Thoracic aorta (tissue), 2 donors: ENCODE results near the gene IWS1. TPM values are rescaled to one million over a fixed set of nuclear protein-coding genes. Genes with fewer than 3 reads are reported as not detected.

Experiments
- ATAC-seq: fragments of 150-250 bp; one replicate; pipeline ENCODE4 v1.8.0; 2017; ENCODE audit warnings: low read depth; ENCODE audit not compliant: insufficient number of reproducible peaks, low FRiP score
- DNase-seq: peaks from one replicate; pipeline ENCODE4 v3.0.0-alpha.2; 2020; ENCODE audit warnings: low spot score
- H3K27ac ChIP-seq, 2 donors: fragments of 200-600 bp; sonication (generic); 1 replicate in 1 of 2; 2 replicates in 1 of 2; pipeline ENCODE4 v1.5.1; 2016; ENCODE audit warnings: mild to moderate bottlenecking in 2 of 2, moderate library complexity in 2 of 2
- H3K27me3 ChIP-seq: fragments of 200-600 bp; sonication (generic); replicated peaks from 2 replicates; pipeline ENCODE4 v1.6.0; 2016; ENCODE audit warnings: mild to moderate bottlenecking; ENCODE audit not compliant: insufficient read depth
- H3K36me3 ChIP-seq: fragments of 200-600 bp; sonication (generic); one replicate; pipeline ENCODE4 v1.5.1; 2016
- H3K4me1 ChIP-seq, 2 donors: fragments of 200-600 bp; sonication (generic); 1 replicate in 1 of 2; 2 replicates in 1 of 2; pipeline versions ENCODE4 v1.5.1 to v1.6.0; 2016; ENCODE audit warnings: low read depth in 2 of 2, mild to moderate bottlenecking in 1 of 2; ENCODE audit not compliant: control insufficient read depth in 1 of 2
- H3K4me3 ChIP-seq: fragments of 200-600 bp; sonication (generic); 2 replicates; pipeline ENCODE4 v1.5.1; 2016; ENCODE audit warnings: mild to moderate bottlenecking
- H3K9me3 ChIP-seq: fragments of 200-600 bp; sonication (generic); 2 replicates; pipeline ENCODE4 v1.5.1; 2016
- total RNA-seq, 2 donors: library from RNA; depleted of rRNA; stranded (reverse); fragments of >200 nt; gene quantifications; one replicate each; pipeline versions ENCODE4 v1.1.0 to v1.2.3, GENCODE V29; 2016
- TF ChIP-seq, protein P1 (sequence below): fragments of 200-600 bp; sonication (generic); IDR thresholded peaks from one replicate; pipeline ENCODE4 v1.5.1; 2019; ENCODE audit warnings: antibody characterized with exemption

Gene IWS1
- total RNA-seq, 2 donors from 2014 or later = 43.2 to 54.0 TPM

DNA sequence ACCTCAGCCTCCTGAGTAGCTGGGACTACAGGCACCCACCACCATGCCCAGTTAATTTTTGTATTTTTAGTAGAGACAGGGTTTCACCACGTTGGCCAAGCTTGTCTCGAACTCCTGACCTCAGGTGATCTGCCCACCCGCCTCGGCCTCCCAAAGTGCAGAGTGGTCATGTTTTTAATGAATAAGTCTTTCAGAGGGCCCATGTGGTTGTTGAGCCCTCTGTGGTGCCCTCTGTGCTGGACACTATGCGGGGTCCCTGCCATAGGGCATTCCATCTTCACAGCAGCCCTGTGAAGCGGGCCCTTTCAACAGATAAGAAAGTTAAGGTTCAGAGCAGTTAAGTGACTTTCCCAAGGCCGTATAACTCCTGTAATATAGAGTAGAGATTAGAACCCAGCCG is 35.1 kb upstream of the IWS1 start:
- no peaks in the 10 kb centered on the region for H3K9me3 ChIP-seq
- H3K4me1 ChIP-seq = peaks cover 10 to 23% of the 10 kb centered on the region in 2 donors
- TF ChIP-seq, protein P1, sequence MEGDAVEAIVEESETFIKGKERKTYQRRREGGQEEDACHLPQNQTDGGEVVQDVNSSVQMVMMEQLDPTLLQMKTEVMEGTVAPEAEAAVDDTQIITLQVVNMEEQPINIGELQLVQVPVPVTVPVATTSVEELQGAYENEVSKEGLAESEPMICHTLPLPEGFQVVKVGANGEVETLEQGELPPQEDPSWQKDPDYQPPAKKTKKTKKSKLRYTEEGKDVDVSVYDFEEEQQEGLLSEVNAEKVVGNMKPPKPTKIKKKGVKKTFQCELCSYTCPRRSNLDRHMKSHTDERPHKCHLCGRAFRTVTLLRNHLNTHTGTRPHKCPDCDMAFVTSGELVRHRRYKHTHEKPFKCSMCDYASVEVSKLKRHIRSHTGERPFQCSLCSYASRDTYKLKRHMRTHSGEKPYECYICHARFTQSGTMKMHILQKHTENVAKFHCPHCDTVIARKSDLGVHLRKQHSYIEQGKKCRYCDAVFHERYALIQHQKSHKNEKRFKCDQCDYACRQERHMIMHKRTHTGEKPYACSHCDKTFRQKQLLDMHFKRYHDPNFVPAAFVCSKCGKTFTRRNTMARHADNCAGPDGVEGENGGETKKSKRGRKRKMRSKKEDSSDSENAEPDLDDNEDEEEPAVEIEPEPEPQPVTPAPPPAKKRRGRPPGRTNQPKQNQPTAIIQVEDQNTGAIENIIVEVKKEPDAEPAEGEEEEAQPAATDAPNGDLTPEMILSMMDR = no peak
- H3K36me3 ChIP-seq = no peaks in the 10 kb centered on the region
- DNase-seq (no peak), ATAC-seq (no peak)
- no peak overlapping the region for H3K4me3 ChIP-seq
- no peaks in the 10 kb centered on the region for H3K27me3 ChIP-seq
- peak overlapping the region; percentile 67 to 76 for H3K27ac ChIP-seq

DNA sequence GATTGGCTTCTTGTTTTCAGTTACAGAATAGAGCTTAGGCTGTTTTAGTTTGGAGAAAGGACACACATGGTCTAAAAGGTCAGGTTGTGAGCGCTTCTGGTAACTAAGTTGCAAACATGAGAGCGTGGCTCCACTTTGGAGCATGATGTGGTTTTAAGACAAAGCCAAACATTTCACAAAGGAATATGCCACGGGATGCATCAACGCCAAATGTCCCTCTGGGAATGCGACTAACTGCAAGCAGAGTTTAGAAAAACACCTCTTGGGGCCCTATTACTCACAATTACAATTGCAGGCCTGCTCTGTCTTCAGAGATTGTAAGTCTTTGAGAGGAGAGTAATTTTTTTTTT is 34.6 kb upstream of the IWS1 start:
- H3K27ac ChIP-seq = peak overlapping the region; percentile 67 to 76
- no peak for DNase-seq
- no peak for ATAC-seq

DNA sequence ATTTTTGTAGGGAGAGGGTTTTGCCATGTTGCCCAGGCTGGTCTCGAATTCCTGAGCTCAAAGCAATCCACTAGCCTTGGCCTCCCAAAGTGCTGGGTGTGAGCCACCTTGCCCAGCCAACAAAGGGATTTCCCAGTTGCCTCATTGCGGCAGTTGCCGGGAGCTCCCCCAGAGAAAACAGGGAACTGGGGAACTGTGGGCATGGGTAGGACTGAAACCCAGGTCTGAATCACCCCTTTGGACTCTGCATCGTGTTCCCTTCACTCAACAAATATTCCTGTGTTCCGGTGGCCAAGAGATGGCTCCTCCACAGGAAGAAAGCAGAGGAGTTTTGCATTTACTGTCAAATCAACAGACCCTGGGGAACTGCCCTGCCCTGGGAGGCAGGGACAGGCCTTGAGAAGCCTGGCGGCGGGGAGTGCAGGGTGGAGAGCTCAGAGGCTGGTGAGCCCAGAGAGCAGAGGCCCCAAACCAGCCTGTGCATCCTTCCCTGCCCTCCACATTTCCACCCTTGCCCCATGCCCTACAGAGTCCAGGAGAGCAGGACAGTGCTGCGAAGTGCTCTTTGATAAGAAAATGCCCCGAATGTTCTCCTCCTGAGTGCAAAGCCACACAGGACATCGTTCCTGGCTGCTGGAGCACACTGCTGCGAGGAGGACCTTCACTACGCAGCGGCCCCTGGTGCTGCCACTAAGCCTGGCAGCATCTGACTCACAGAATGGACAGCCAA is 34.1 kb upstream of the IWS1 start:
- Histone ChIP-seq H3K4me1 (peaks cover 10 to 23% of the 10 kb centered on the region in 2 donors), H3K27ac (peak overlapping the region; percentile 67 to 76), H3K36me3 (no peaks in the 10 kb centered on the region), H3K4me3 (peak overlapping the region; percentile 19), H3K9me3 (no peaks in the 10 kb centered on the region), H3K27me3 (no peaks in the 10 kb centered on the region)
- DNase-seq = no peak
- TF ChIP-seq, protein P1 = peak; percentile 48
- ATAC-seq = peak; percentile 71

More for the DNA sequence above, 34.6 kb upstream of the IWS1 start:
- no peaks in the 10 kb centered on the region for H3K27me3 ChIP-seq
- peaks cover 10 to 23% of the 10 kb centered on the region in 2 donors for H3K4me1 ChIP-seq
- no peaks in the 10 kb centered on the region for H3K36me3 ChIP-seq
- peak overlapping the region; percentile 19 for H3K4me3 ChIP-seq
- H3K9me3 ChIP-seq = no peaks in the 10 kb centered on the region
- TF ChIP-seq, protein P1 = no peak

DNA sequence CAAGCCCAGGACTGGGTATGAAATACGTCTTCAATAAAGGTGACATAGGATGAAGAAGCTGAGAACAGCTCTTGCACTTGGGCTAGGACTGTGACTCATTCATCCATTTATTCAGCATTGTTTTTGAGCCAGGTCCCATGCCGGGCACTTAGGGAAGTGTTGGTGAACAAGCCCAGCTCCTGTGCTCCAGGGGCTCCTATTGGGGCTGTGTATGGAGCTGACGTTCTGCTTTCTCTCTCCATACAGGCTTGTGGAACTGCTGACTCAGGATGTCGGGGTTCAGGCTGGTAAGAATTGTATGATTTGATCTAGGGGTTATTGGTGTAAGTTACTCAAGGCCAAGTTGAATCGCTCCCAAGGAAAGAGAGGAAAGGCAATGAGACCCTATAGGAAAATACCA is 33.2 kb upstream of the IWS1 start:
- Histone ChIP-seq H3K27ac (no peak overlapping the region), H3K4me1 (peaks cover 10 to 23% of the 10 kb centered on the region in 2 donors), H3K36me3 (no peaks in the 10 kb centered on the region), H3K9me3 (no peaks in the 10 kb centered on the region), H3K27me3 (no peaks in the 10 kb centered on the region), H3K4me3 (no peak overlapping the region)
- ATAC-seq (no peak), DNase-seq (no peak)
- TF ChIP-seq, protein P1 = no peak

DNA sequence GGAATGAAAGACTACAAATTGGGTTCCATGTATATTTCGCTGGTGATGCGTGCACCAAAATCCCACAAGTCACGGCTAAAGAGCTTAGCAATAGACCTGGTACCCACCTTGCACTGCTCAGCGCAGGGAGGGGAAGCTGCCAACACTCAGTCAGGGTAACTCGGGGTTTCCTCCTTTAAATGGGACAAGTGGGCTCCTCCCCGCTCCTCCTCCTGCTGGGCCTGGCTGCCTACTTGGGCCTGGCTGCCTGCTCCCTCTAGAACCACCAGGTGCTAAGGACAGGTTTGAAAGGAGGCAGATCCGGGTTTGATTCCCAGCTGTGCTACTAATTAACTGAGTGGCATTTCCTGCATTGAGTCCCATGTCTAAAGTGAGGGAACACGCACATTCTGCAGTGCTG is 32.6 kb upstream of the IWS1 start:
- ATAC-seq (no peak), DNase-seq (no peak)
- no peak overlapping the region for H3K27ac ChIP-seq
- peaks cover 10 to 23% of the 10 kb centered on the region in 2 donors for H3K4me1 ChIP-seq
- H3K9me3 ChIP-seq = no peaks in the 10 kb centered on the region
- H3K27me3 ChIP-seq = no peaks in the 10 kb centered on the region
- TF ChIP-seq, protein P1 = no peak
- no peak overlapping the region for H3K4me3 ChIP-seq
- no peaks in the 10 kb centered on the region for H3K36me3 ChIP-seq
